Measurements from ENCODE around the gene TSHR.

Gene TSHR

DNA sequence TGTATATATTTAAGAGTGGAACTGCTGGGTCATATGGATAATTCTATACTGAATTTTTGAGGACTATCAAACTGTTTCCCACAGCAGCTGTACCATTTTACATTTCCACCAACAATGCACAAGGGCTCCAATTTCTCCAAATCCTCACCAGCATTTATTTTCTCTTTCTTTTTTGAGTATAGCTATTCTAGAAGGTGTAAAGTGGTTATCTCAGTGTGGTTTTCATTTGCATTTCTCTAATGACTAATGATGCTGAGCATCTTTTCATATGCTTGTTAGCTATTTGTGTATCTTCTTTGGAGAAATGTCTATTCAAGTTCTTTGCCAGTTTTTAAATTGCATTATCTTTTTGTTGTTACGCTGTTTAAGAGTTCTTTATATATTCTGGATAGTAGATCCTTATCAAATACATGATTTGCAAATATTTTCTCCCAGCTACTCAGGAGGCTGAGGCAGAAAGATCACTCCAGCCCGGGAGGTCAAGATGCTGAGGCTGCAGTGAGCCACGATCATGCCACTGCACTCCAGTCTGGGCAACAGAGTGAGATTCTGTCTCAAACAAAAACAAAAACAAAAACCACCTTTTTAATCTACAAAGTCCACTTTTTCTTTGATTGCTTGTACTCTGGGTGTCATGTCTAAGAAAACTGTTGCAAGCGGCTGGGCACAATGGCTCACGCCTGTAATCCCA lies 232.6 kb downstream of the TSHR start:
- H3K27ac ChIP-seq (ENCODE audit: low read depth, low read length): no peak overlapping the region
- no peak overlapping the region for H3K4me3 ChIP-seq (ENCODE audit: low read length)
- no peak overlapping the region for H3K9ac ChIP-seq (ENCODE audit: low read length)
- H3K36me3 ChIP-seq (ENCODE audit: control insufficient read depth, insufficient read depth, low read length): peaks cover 2% of the 10 kb centered on the region
- no peaks in the 10 kb centered on the region for H3K27me3 ChIP-seq (ENCODE audit: control insufficient read depth, insufficient read depth, low read length)
- H3K4me1 ChIP-seq (ENCODE audit: control insufficient read depth, insufficient read depth, low read length): no peaks in the 10 kb centered on the region

DNA sequence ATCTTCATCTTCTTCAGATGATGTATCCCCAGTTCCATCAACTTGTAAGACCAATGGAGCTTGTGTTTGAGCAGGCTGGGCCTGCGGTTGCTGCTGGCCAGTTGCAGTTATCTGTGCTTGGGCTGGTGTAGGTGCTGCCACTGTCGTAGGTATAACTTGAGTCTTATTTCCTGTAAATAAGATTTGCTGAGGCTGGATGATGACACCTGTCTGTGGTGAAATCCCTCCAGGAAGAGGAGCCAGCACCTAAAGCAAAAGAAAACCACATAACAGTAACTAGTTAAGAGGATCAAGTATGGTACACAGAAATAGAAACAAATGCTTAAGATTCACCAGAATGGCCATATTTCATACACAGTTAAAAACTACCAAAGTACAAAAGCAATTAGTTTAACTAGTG lies 237.2 kb downstream of the TSHR start:
- Histone ChIP-seq H3K27ac (ENCODE audit: low read depth, low read length) (no peak overlapping the region), H3K4me1 (ENCODE audit: control insufficient read depth, insufficient read depth, low read length) (no peaks in the 10 kb centered on the region), H3K36me3 (ENCODE audit: control insufficient read depth, insufficient read depth, low read length) (peaks cover 7% of the 10 kb centered on the region), H3K27me3 (ENCODE audit: control insufficient read depth, insufficient read depth, low read length) (no peaks in the 10 kb centered on the region), H3K9ac (ENCODE audit: low read length) (no peak overlapping the region), H3K4me3 (ENCODE audit: low read length) (no peak overlapping the region)

DNA sequence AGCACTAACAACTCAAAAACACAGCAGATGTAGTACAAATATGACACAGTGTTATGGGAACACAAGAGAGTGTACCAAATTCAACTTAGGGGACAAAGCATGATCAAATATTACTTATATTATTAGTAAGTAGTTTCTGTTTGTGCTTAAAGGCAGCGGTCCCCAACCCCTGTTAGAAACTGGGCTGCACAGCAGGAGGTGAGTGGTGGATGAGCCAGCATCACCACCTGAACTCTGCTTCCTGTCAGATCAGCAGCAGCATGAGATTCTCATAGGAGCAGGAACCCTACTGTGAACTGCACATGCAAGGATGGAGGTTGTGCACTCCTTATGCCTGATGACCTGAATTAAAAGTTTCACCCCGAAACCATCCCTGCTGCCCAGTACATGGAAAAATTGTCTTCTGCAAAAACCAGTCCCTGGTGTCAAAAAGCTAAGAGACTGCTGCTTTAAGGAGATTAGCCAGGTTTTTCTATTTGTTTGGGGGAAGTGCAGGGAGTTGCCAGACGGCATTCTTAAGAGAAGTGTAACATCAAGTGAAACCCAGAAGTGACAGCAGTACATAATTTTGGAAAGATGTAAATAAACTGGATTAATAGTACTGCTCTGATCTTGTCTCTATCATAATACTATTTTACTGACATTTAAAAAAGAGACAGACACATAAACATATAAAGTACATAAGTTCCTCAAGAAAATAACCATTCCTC lies 238.7 kb downstream of the TSHR start:
- H3K4me3 ChIP-seq (ENCODE audit: low read length): no peak overlapping the region
- no peaks in the 10 kb centered on the region for H3K27me3 ChIP-seq (ENCODE audit: control insufficient read depth, insufficient read depth, low read length)
- H3K9ac ChIP-seq (ENCODE audit: low read length): no peak overlapping the region
- no peaks in the 10 kb centered on the region for H3K4me1 ChIP-seq (ENCODE audit: control insufficient read depth, insufficient read depth, low read length)
- H3K27ac ChIP-seq (ENCODE audit: low read depth, low read length): no peak overlapping the region
- H3K36me3 ChIP-seq (ENCODE audit: control insufficient read depth, insufficient read depth, low read length): peaks cover 7% of the 10 kb centered on the region

Data from rectal smooth muscle tissue (tissue), 1 donor.